HG02938 (cell line): ENCODE results near the gene VAV1.
"Not testable (repeated sequence)": the region's sequence is repeated elsewhere in the genome, so short reads cannot be mapped to it uniquely, and the experiment has no call there.

Source experiments
- ATAC-seq: cut with Tn5 transposase; IDR thresholded peaks from one replicate; pipeline ENCODE4 v1.9.1; 2021; ENCODE audit warnings: mild to moderate bottlenecking, moderate library complexity; ENCODE audit not compliant: unreplicated experiment

VAV1 gene

DNA sequence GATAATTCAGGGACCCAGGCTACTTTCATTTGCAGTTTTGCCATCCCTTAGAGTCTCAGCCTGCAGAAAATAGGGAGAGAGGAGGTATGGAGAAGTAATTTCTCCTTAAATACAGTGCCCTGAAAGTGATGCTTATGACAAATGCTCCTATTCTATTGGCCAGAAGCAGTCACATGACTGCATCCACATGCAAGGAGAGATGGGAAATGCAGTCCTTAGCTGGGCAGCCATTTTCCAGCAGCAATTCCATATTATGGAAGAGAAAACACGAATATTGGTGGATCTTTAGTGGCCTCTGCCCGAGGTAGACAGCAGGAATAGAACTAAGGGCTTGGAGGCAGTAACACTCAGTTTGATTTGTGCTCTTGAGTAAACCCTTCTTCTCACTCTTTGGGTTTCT, 39.4 kb downstream of the VAV1 start:
- ATAC-seq = no peak

DNA sequence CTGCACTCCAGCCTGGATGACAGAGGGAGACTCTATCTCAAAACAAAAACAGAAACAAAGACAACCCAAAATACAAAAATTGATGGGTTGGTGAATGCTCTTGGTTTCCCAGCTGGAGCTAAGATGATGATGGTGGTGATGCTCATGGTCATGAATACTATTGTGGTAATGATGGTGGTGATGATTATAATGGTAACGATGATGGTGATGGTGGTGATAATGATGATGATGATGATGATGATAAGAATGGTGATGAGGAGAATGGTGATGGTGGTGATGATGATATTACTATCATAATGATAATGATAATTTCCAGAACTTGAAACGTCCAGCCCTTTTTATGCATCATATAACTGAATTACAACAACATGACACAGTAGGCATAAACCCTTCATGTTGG, 40.1 kb downstream of the VAV1 start:
- no peak for ATAC-seq

DNA sequence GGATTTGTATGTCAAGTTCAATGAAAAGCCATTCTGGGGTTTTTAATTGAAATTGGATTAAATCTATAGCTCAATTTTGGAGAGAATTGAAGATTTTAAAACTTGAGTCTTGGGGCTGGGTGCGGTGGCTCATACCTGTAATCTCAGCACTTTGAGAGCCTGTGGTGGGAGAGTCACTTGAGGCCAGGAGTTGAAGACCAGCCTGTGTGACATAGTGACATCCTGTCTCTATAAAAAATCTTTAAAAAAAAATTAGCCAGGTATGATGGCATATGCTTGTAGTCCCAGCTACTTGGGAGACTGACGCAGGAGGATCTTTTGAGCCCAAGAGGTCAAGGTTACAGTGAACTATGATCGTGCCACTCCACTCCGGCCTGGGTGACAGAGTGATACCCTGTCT, 41.2 kb downstream of the VAV1 start:
- ATAC-seq = no peak

DNA sequence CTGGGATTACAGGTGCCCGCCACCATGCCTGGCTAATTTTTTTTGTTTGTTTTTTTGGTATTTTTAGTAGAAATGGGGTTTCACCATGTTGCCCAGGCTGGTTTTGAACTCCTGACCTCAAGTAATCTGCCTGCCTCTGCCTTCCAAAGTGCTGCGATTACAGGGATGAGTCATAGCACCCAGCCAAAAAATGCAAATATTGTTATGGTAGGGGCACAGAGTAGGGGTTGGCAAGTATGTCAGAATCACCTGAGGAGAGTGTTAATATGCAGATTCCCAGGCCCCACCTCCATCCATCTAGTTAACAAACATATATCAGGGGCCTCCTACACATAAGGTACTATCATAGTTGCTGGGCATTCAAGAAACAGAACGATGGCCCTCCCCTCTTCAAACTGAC, 44.7 kb downstream of the VAV1 start:
- ATAC-seq = no peak

DNA sequence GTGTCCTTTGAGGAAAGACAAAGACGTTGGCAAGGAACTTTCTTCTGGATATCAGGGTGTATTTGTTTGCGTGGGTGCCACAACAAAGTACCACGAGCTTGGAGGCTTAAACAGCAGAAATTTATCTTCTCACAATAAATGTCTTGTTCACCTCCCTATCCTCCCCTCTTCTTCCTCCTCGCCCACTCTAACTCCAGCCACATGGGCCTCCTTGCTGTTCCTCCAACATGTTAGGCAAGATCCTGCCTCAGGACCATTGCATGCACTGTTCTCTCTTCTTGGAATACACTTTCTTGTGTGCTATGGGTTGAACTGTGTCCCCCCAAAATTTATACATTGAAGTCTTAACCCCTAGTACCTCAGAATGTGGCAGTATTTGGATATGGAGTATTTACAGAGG, 45.7 kb downstream of the VAV1 start:
- no peak for ATAC-seq

DNA sequence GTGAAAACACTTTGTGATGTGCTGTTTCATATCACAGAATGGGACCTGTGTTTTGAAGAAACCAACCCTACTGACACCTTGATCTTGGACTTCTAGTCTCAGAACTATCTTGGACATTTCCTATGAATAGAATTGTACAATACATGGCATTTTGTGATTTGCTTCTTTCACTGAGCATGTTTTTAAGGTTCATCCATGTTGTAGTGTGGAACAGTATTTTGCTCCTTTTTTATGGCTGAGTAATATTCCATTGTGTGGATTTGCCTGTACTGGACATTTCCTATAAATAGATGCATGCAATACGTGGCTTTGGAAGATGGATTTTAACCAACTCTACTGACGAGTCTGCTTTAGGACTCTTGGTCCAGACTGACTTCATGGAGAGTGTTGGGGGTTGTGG, 46.8 kb downstream of the VAV1 start:
- ATAC-seq = no peak

DNA sequence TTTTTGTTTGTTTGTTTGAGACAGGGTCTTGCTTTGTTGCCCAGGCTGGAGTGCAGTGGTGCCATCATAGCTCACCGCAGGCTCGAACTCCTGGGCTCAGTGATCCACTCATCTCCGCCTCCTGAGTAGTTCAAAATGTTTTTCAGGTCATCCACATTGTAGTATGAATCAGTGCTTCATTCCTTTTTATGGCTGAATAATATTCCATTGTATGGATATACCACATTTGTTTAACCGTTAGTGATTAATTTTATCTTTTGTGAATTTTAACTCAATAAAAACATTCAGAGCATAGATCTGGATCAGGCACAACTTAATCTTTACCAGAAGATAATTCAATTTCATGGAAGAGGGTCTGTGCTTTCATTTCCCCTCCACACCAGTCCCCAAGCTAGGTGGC, 47.7 kb downstream of the VAV1 start:
- no peak for ATAC-seq

DNA sequence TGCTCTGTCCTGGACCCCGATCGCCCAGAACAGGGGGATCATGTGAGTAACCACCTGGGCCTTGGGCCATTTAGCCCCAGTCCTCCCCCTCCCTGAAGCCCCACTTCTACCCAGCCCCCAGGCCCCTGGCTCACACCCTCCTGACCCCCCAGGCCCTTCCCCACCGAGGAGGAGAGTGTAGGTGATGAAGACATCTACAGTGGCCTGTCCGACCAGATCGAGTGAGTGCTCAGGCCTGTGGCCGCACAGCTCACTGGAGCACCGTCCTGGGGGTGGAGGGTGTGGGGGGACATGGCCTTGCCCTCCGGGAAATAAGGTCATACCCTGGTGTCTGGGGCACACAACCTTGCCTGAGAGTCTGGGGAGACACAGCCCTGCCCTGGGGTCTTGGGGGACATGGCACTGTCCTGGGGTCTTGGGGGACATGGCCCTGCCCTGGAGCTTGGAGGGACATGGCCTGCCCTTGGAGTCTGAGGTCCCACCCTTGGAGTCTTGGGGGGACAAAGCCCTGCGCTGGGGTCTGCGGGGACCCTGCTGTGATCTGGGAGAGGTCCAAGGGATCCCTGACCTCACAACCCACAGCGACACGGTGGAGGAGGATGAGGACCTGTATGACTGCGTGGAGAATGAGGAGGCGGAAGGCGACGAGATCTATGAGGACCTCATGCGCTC, 49.3 kb downstream of the VAV1 start:
- no peak for ATAC-seq

DNA sequence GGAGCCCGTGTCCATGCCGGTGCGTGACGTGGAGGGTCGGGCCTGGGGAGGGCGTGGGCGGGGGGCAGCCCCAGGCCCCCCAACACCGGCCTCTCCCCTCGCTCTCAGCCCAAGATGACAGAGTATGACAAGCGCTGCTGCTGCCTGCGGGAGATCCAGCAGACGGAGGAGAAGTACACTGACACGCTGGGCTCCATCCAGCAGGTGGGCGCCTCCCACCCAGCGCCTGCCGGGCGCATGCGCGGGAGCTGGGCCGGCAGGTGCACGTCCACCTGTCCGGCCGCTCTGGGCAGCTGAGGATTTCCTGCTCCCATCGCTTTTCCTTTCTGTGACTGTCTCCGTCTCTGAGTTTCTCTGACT, 49.8 kb downstream of the VAV1 start:
- ATAC-seq = no peak

DNA sequence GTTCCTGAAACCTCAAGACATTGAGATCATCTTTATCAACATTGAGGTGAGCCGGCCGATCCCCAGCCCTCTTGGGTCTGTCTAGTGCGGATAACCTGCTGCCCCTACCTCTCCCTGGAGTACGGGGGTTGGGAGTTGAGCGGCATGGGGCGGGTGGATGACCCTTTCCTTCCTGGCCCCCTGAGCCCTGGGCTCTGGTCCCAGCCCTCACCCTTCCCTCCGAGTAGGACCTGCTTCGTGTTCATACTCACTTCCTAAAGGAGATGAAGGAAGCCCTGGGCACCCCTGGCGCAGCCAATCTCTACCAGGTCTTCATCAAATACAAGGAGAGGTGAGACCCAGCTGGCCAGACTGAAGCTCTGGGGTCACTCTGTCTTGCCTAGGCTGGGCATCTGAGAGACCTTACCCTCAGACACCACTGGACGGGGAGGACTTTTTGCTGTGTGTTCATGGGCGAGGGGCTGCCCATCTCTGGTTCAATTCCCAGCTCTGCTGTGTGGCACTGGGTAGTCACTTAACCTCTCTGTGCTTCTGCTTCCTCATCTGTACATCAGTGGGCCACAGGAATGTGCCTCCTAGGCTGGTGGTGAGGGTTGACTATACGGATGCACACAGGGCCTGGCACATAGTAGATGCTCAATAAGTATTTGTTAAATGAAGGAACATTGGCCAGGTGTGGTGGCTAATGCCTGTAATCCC, 52.7 kb downstream of the VAV1 start:
- ATAC-seq = no peak

DNA sequence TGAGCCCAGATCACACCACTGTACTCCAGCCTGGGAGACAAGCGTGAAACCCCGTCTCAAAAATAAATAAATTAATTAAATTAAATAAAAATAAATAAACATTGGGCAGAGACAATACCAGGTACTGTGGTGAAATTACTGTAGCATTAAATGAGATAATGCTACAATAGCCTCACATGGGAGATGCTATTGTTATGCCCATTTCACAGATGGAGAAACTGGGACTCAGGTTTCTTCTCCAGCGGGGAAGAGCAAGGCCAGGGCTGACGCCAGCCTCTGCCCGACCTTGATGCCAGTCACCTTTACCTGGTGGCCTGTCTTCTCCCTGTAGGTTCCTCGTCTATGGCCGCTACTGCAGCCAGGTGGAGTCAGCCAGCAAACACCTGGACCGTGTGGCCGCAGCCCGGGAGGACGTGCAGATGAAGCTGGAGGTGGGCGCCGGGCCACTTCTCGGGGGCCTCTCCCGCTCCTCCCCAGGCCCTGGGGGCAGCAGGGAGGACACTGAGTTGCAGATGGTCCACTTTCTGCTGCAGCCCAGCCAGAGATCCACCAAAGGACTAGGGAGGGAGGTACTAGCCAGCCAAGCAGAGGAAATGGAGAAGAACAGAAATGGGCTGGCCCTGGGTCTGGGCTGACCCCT, 53.9 kb downstream of the VAV1 start:
- ATAC-seq = no peak

DNA sequence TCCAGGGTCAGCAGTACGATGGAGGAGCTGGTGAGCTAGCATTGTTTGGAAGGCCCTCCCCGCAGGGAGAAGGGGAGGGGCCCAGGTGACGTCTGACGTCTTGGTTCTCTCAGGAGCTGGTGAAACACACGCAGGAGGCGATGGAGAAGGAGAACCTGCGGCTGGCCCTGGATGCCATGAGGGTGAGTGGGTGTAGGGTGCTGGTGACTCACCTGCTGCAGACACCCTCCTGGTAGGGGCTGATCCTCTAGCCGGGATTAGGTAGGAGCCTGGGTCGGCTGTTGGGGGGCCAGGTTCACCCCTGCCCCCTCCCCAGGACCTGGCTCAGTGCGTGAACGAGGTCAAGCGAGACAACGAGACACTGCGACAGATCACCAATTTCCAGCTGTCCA, 55.8 kb downstream of the VAV1 start:
- no peak for ATAC-seq

DNA sequence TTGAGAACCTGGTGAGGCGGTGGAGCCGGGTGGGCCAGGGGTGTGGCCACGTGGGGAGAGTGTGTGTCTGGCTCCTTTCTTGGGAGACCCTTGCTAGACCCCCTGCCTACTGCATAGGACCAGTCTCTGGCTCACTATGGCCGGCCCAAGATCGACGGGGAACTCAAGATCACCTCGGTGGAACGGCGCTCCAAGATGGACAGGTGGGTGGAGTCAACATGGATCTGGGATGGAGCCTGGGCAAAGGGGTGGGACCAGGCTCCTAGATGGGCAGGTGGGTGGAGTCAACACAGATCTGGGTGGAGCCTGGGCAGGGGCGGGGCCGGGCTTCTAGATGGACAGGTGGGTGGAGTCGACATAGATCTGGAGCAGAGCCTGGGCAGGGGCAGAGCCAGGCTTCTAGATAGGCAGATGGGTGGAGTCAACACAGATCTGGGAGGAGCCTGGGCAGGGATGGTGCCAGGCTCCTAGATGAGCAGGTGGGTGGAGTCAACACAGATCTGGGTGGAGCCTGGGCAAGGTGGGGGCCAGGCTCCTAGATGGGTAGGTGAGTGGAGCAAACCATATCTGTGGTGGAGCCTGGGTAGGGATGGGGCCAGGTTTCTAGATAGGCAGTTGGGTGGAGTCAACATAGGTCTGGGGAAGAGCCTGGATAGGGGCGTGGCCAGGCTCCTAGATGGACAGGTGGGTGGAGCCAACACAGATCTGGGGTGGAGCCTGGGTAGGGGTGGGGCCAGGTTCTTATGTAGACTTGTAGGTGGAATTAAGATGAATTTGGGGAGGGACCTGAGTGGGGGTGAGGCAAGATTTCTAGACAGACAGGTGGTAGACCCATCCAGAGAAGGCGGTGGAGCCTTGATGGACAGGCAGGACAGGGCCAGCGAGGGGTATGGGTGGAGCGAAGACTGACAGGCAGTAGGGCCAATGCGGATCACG, 56.5 kb downstream of the VAV1 start:
- ATAC-seq = no peak

DNA sequence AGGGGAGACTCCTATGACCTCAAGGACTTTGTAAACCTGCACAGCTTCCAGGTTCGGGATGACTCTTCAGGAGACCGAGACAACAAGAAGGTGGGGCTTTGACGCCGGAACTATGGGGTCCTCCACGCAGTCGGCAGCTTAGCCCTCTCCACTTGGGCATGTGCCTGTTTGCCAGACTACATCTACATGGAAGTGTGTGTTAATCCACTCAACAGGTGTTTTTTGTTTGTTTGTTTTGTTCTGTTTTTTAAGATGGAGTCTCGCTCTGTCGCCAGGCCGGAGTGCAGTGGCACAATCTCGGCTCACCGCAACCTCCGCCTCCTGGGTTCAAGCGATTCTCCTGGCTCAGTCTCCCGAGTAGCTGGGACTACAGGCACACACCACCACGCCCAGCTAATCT, 57.3 kb downstream of the VAV1 start:
- ATAC-seq = not testable (repeated sequence)

DNA sequence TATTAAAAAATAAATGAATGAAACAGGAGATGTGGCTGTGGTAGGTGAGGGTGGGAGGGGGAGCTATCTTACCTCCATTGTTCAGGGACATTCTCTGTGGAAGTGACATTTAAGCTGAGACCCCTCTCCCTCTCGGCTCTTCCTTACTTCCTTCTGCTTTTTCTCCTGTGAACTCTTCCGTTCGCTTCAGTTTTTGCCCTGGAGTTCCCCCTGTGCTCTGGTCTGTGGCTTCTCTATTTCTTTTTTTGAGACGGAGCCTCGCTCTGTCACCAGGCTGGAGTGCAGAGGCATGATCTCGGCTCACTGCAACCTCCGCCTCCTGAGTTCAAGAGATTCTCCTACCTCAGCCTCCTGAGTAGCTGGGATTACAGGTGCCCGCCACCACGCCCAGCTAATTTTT, 58.6 kb downstream of the VAV1 start:
- not testable (repeated sequence) for ATAC-seq

DNA sequence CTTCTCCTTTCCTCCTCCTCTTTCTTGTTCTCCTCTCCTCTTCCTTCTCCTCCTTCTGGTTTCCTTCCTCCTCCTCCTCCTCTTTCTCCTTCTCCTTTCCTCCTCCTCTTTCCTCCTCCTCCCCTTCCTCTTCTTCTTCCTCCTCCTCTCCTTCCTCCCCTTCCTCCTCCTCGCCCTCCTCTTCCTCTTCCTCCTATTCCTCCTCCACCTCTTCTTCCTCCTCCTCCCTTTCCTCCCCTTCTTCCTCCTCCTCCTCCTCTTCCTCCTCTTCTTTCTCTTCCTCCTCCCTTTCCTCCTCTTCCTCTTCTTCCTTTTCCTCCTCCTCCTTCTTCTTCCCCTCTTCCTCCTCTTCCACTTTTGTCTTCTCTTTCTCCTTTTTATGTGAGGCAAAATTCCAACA, 59.9 kb downstream of the VAV1 start:
- ATAC-seq = no peak

DNA sequence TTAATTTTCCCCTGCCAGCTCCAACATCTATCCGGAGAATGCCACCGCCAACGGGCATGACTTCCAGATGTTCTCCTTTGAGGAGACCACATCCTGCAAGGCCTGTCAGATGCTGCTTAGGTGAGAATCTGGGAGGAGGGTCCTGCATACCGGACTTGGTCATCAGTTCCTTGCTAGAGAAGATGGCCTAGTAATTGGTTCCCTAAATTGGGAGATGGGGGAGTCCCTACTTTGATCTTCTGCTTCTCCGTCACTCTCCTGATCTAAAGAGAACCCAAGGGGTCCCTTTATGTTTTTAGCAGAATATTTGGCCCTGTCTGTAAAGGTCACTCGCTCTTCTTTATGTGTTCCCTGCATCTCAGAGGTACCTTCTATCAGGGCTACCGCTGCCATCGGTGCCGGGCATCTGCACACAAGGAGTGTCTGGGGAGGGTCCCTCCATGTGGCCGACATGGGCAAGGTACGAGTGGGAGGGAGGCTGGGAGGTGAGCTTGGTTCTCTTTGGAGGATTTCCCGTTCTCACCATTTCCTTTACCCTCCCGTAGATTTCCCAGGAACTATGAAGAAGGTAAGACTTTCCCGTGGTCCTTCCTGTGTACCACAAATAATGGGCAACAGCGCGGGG, 60.8 kb downstream of the VAV1 start:
- no peak for ATAC-seq

DNA sequence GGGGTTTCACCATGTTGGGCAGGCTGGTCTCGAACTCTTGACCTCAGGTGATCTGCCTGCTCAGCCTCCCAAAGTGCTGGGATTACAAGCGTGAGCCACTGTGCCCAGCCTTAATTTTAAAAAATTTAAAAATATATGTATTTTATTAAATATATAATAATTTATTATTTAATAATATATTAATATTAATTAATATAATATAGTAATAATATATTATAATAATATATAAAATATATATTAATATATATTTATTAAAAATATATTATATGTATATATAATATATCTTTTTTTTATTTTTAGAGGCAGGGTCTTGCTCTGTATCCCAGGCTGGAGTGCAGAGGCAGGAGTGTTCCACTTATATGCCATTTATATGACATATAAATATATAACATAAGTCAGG, 61.9 kb downstream of the VAV1 start:
- no peak for ATAC-seq

DNA sequence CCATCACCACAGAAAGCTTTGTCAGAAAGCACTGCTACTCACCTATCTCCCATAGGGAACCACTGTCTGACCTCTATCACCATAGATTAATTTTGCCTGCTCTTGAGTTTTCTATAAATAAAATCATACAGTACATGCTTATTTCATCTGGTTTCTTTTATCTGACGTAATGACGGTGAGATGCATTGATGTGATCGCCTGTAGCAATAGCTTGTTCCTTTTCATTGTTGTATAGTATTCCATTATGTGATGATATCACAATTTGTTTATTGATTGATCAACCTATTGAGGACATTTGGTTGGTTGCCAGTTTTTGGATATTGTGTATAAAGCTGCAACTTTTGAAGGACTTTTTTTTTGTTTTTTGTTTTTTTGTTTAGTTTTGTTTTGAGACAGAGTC, 63.0 kb downstream of the VAV1 start:
- ATAC-seq = no peak

DNA sequence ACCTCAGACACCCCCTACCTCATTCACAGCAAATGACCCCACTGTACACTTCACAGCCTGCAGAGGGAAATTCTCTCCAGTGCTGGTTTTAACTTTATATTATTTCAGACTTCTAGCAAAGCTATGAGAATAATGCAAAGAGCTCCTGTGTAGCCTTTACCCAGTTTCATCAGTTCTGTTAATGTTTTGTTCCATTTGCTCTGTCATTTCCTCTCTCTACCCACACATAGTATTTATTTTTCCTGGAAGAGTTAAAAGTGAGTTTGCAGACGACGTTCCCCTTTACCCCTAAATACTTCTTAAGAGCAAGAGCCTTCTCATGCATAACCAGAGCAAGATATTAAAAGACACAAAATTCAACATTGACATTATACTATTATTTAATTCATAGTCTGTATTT, 65.0 kb downstream of the VAV1 start:
- no peak for ATAC-seq

DNA sequence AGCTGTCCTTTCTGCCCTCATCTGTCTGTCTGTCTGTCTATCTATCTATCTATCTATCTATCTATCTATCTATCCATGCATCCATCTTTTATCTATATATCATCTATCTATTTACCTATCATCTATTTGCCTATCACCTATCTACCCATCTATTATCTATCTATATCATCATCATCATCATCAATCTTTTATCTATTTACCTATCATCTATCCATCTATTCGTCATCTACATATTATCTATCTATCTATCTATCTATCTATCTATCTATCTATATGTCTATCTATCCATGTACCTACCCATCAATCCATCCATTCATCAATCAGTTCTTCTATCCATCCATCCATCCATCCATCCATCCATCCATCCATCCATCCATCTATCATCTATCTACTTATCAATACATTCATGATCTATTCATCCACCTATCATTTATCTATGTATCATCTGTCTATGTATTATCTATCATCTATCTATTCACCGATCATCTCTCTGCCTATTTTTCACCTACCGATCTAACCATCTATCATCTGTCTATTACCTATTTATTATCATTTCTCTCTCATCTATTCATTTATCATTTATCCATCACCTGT, 65.7 kb downstream of the VAV1 start:
- ATAC-seq = no peak
